GM04503 (cell line): ENCODE measurements around the gene SNRPD2.
A peak's percentile ranks its signal among the peaks of the same experiment; 100 is the strongest.
"Not testable (repeated sequence)": the region's sequence is repeated elsewhere in the genome, so short reads cannot be mapped to it uniquely, and the experiment has no call there.

Experiments used
- DNase-seq: peaks from one replicate; pipeline ENCODE4 v3.0.0-alpha.2; 2012; ENCODE audit warnings: low read depth

Gene SNRPD2

DNA sequence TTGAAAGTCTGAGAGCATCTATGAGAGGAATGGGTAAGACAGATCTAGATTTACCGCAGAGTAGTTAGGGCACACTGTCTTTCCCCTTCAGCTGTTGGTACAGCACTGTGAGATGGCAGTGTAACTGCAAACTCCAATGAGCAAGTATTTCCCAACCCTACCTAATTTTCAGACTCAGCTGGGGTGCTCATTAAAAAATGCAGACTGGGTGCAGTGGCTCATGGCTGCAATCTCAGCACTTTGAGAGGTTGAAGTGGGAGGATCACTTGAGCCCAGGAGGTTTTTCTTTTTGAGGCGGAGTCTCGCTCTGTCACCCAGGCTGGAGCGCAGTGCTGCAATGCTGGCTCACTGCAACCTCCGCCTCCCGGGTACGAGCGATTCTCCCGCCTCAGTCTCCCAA lies 13.4 kb upstream of the SNRPD2 start:
- DNase-seq, result no peak

DNA sequence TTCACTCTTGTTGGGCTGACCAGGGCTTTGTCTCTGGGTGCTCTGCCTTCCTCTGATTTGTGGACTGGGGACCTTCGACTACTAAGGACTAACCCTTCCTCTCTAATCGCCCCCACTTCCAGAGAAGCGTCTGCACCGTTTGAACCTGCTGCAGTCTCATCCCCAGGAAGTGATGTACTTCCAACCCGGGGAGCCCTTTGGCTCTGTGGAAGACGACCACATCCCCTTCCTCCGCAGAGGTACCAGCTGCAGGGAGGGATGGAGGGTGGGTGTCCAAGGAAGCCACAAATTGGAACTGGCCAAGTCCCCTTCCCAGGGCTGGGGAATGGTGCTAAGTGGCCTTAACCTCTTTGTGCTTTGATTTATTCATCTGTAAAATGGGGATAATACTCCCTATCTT lies 9.9 kb upstream of the SNRPD2 start:
- DNase-seq, result no peak

DNA sequence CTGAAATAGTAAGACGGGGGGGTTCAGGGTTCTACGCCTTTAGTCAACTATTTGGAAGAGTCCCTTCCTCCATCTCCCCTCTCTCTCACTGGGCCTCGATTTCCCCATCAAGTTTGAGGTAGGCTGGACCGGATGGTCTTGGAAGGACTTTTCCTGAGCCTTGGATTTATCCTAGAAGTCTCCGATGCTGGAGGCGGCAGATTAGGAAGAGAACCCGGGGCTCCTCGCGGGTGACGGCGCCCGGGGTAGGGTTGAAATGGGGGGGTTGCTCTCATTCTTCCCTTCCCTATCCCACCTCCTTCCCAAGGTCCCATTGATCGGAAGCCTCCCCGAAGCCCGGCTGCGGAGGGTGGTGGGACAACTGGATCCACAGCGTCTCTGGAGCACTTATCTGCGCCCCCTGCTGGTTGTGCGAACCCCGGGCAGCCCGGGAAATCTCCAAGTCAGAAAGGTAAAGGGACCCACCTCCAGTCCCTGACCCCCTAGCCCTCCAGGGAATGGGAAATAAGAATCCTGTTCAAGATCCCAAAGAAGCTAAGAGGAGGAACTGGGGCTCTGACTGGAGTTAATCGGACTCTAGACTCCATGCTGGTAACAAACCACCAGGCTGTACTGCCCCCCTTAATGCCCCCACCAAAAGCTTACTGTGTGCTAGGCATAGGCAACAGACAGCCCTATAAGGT lies 1.5 kb upstream of the SNRPD2 start:
- DNase-seq, result no peak

- peak; percentile 100 for DNase-seq
Observed at GRCh38 chr19:45692187-45693105, 693 bp upstream of the SNRPD2 start, which contains the start of gene QPCTL. Gene QPCTL (plus strand): TSS chr19:45692666. CDS start chr19:45692704, 38 bp downstream.

DNA sequence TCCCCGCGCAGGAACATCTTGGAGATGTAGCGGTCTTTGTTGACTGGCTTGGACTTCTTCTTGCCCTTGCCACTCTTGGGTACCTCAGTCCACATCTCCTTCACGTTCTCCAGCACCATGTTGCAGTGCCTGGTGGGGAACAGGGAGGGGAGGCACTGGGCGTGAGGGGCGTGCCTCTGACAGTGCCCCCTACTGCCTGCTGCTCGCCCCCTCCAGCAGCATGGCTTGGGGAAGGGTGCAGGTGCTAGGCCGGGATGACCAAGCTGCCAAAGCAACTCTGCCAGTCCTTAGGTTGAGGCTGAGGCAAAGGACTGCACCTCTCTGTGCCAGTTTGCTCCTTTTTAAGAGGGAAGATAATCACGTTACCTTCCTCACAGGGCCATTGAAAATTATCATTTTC lies 4.2 kb downstream of the SNRPD2 start:
- DNase-seq, result no peak

DNA sequence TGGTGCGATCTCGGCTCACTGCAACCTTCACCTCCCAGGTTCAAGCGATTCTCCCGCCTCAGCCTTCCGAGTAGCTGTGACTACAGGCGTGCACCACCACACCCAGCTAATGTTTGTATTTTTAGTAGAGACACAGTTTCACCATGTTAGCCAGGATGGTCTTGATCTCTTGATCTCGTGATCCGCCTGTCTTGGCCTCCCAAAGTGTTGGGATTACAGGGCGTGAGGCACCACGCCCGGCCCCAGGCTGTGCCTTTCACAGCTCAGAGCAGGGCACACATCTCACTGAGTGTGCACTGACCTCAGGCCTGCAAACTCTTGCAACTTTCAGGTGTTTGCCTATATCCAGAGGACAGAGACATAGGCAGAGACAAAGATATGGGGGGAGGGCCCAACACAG lies 6.7 kb downstream of the SNRPD2 start:
- not testable (repeated sequence) for DNase-seq

DNA sequence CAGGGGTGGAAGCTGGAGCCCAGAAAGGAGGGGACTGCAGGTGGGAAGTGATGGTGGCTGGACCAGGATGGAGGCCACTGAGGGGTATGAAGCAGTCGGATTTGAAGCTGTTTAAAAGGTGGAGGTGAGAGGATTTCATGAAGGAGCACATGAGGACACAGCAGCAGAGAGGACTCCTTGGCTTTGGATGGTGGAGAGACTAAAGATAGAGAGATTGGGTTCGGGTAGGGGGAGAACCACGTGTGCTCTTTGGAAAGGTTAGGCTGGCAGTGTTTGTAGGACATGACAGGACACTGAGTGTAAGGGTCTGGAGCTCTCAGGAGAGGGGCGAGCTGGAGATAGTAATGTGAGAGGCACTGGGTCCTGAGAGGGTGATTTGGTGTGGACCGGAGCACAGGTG lies 8.8 kb downstream of the SNRPD2 start:
- no peak for DNase-seq

GRCh38 chr19:45682117-45682516 lies 9.6 kb downstream of the SNRPD2 start:
- no peak for DNase-seq

DNA sequence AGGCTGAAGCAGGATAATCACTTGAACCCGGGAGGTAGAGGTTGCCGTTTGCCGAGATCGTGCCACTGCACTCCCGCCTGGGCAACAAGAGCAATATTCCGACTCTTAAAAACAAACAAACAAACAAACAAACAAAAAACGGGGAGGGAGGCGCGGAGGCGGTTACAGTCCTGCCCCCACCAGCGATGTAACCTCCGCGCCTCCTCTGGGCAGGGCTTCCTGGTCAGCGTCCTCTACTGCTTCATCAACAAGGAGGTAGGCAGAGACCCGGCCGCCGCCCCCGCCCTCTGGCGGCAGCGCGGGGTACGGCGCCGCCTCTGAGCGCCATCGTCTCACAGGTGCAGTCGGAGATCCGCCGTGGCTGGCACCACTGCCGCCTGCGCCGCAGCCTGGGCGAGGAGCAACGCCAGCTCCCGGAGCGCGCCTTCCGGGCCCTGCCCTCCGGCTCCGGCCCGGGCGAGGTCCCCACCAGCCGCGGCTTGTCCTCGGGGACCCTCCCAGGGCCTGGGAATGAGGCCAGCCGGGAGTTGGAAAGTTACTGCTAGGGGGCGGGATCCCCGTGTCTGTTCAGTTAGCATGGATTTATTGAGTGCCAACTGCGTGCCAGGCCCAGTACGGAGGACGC lies 10.2 kb downstream of the SNRPD2 start:
- no peak for DNase-seq

GRCh38 chr19:45677351-45678230 lies 14.2 kb downstream of the SNRPD2 start:
- DNase-seq, result no peak

DNA sequence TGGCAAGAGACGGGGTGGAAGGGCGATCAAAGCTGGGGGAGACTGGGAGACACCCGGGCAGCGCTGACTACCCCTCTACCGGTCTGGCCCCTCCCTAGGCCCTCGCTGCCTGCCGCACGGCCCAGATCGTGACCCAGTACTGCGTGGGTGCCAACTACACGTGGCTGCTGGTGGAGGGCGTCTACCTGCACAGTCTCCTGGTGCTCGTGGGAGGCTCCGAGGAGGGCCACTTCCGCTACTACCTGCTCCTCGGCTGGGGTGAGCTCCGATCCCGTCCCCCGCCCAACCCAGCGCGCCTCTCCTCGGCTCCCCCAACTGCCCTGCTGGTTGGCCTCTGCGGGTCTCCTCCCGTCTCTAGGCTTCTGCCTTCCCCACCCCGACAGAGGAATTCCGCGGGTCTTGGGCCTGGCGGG lies 14.9 kb downstream of the SNRPD2 start:
- no peak for DNase-seq

DNA sequence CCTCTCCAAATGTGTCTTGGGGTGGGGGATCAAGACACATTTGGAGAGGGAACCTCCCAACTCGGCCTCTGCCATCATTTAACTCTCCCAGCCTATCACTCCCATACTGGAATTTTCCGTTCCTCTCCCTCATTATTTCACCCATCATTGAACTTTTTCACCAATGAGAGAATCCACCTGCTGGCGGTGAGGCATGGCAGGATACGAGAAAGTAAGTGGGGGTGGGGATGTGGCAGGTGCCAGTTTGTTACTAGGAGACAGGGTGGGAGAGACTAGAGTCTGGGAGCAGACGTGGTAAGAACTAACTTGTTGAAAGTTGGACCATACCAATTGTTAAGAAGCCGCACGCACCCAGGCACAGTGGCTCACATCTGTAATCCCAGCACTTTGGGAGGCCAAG lies 16.8 kb downstream of the SNRPD2 start:
- DNase-seq, result no peak

GRCh38 chr19:45670670-45671453 lies 20.9 kb downstream of the SNRPD2 start:
- no peak for DNase-seq

DNA sequence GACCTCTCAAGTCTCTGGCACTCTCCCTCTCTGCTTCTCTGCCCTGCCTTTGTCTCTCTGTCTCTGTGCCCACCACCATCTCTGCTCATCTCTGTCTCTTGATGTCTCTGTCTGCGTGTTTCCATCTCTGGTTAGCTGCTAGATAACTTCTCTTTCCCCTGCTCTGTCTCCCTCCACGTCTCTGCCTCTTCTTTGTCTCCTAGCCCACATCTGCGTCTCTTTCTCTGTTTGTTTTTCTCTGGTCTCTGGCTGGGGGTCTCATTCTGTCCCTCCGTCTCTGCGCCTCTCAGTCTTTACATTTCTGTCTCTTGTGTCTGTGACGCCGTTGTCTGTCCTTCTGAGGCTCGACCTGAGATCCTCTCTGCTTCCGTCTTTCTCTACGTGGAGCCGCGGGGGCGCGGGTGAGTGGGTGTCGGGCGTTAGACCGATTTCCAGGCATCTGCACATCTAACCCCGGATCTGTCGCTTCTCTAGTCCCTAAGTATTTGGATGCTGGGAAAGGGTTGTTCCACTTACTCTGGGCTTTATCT lies 23.3 kb downstream of the SNRPD2 start:
- DNase-seq, result no peak

GRCh38 chr19:45667620-45668341 lies 24.0 kb downstream of the SNRPD2 start, which contains the start of gene GIPR:
Gene GIPR (plus strand): TSS chr19:45668221. CDS start chr19:45669521, 1,300 bp downstream.
- no peak for DNase-seq

DNA sequence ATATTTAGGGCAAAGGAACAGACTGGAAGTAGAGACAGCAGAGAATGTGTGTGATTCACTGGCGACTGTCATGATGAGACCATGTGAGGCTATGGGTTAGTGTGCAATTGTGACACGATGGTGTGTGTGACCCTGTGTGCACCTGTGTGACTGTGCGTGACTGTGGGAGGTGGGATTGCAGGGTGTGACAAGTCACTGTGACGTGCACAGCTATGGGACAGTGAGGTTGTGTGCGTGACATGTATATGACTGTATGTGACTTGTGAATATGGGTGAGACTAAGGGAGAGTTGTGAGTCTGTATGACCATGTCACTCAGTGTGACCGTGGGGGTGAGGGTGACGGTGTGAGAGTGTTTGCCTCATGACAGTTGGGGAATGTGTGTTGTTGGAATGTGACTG lies 27.2 kb downstream of the SNRPD2 start:
- DNase-seq, result no peak

DNA sequence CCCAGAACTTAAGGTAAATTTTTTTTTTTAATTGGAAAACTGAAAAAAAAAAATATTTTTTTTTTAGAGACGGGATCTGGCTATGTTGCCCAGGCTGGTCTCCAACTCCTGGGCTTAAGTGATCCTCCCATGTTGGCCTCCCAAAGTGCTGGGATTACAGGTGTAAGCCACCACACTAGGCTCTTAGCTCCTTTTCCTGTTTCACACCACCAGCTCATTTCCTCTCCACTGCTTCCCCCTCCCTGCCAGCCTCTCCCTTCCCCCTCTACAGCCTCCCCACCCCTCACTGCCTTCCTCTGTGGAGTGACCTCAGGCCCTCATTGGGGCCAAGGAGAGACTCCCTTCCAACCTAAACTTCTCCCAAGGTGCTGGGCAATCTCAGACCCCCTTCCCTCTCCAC lies 28.0 kb downstream of the SNRPD2 start:
- no peak for DNase-seq

DNA sequence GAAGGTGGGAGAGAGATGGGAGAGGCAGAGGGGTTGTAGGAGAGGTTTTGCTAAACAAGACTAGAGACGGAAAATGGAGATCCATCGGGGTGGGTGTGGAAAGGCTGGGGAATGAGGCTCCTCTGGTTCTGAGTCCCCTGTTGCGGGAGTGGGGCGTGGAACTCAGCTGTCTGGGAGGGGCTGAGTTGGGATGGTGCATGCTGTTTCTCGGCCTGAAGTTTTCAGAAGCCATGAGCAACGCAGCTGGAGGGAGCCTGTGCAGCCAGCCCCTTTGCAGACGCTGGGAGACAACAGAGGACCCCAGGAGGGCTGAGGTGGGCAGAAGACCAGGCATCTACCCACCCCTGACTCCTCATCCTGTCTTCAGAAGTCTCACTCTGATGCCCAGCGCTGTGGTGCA lies 31.1 kb downstream of the SNRPD2 start:
- no peak for DNase-seq

GRCh38 chr19:45659096-45659729 lies 32.5 kb downstream of the SNRPD2 start:
- no peak for DNase-seq
